ENCODE data around the gene KLHL29.

KLHL29 gene

DNA sequence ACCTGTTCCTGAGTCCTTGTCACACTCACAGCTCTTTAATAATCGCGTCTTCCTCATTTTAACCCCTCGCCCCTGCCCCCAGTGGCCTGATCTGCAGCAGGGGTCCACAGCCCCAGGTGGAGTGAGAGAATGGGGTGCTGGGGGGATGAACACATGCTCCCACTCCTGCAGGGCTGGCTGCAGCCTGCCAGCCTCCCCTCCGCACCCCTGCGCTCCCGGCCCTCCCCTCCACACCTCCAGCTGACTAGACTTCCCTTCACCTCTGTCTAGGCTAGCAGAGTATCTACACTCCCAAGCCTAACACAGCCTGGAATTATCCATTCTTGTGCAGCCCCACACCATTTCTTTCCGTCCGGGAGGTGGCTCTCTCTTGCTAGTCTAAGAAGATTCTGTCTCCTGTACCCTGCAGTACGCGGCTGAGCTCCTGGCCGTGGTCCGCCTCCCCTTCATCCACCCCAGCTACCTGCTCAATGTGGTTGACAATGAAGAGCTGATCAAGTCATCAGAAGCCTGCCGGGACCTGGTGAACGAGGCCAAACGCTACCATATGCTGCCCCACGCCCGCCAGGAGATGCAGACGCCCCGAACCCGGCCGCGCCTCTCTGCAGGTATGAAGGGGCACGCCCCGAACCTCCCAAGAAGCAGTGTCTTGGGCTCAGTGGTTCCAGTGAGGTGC is 310.4 kb downstream of the KLHL29 start:
- TF ChIP-seq YY1 (IDR thresholded peaks at IDR 0.05; ENCODE audit: low read depth) = no peak
- TF ChIP-seq NFIC (IDR thresholded peaks at IDR 0.05) = no peak
- TF ChIP-seq TCF12 (IDR thresholded peaks at IDR 0.05; ENCODE audit: low read depth) = no peak
- TF ChIP-seq MAX (IDR thresholded peaks at IDR 0.05) = no peak
- TF ChIP-seq TAF1 (IDR thresholded peaks at IDR 0.05; ENCODE audit: low read depth) = no peak
- no peak for TF ChIP-seq EP300 (IDR thresholded peaks at IDR 0.05; ENCODE audit: borderline replicate concordance)
- no peak for TF ChIP-seq CREB1 (IDR thresholded peaks at IDR 0.05; ENCODE audit: low read depth)
- no peak for TF ChIP-seq USF1 (IDR thresholded peaks at IDR 0.05)
- TF ChIP-seq, protein P1, sequence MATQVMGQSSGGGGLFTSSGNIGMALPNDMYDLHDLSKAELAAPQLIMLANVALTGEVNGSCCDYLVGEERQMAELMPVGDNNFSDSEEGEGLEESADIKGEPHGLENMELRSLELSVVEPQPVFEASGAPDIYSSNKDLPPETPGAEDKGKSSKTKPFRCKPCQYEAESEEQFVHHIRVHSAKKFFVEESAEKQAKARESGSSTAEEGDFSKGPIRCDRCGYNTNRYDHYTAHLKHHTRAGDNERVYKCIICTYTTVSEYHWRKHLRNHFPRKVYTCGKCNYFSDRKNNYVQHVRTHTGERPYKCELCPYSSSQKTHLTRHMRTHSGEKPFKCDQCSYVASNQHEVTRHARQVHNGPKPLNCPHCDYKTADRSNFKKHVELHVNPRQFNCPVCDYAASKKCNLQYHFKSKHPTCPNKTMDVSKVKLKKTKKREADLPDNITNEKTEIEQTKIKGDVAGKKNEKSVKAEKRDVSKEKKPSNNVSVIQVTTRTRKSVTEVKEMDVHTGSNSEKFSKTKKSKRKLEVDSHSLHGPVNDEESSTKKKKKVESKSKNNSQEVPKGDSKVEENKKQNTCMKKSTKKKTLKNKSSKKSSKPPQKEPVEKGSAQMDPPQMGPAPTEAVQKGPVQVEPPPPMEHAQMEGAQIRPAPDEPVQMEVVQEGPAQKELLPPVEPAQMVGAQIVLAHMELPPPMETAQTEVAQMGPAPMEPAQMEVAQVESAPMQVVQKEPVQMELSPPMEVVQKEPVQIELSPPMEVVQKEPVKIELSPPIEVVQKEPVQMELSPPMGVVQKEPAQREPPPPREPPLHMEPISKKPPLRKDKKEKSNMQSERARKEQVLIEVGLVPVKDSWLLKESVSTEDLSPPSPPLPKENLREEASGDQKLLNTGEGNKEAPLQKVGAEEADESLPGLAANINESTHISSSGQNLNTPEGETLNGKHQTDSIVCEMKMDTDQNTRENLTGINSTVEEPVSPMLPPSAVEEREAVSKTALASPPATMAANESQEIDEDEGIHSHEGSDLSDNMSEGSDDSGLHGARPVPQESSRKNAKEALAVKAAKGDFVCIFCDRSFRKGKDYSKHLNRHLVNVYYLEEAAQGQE (IDR thresholded peaks at IDR 0.05; ENCODE audit: low read depth) = no peak
- no peak for TF ChIP-seq EGR1 (IDR thresholded peaks at IDR 0.05)
- TF ChIP-seq RAD21 (IDR thresholded peaks at IDR 0.05; ENCODE audit: low read depth) = no peak
- no peak for TF ChIP-seq FOXM1 (IDR thresholded peaks at IDR 0.05; ENCODE audit: borderline replicate concordance, low read depth)
- no peak for TF ChIP-seq TEAD4 (IDR thresholded peaks at IDR 0.05)
- no peak for TF ChIP-seq CEBPB (IDR thresholded peaks at IDR 0.05)
- no peak for TF ChIP-seq ZBTB7A (IDR thresholded peaks at IDR 0.05; ENCODE audit: low read depth)

- TF ChIP-seq TAF1 (IDR thresholded peaks at IDR 0.05; ENCODE audit: low read depth) = no peak
- no peak for TF ChIP-seq CREB1 (IDR thresholded peaks at IDR 0.05; ENCODE audit: low read depth)
- TF ChIP-seq EGR1 (IDR thresholded peaks at IDR 0.05) = no peak
- TF ChIP-seq ZBTB7A (IDR thresholded peaks at IDR 0.05; ENCODE audit: low read depth) = no peak
- no peak for TF ChIP-seq EP300 (IDR thresholded peaks at IDR 0.05; ENCODE audit: borderline replicate concordance)
- TF ChIP-seq TEAD4 (IDR thresholded peaks at IDR 0.05) = no peak
- no peak for TF ChIP-seq USF1 (IDR thresholded peaks at IDR 0.05)
- TF ChIP-seq, protein P1 (IDR thresholded peaks at IDR 0.05; ENCODE audit: low read depth) = no peak
Observed at GRCh38 chr2:23695890-23696751, 311.1 kb downstream of the KLHL29 start.

DNA sequence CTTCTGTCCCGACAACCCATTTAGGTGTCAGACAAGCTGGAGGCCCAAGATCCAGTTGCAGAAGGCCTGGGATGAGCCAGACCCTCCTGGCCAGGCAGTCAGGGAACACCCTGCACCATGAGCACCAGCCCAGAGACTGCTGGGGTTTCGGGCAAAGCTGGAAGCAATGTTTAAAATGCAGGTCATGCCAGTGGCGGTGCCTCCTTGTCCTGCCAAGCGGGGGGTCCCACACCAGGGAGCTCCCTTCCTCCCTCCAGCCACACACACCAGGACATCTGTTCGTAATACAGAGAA is 311.7 kb downstream of the KLHL29 start:
- TF ChIP-seq USF1 (IDR thresholded peaks at IDR 0.05) (no peak), ZBTB7A (IDR thresholded peaks at IDR 0.05; ENCODE audit: low read depth) (no peak), EGR1 (IDR thresholded peaks at IDR 0.05) (no peak), CEBPB (IDR thresholded peaks at IDR 0.05) (no peak), RAD21 (IDR thresholded peaks at IDR 0.05; ENCODE audit: low read depth) (no peak), TAF1 (IDR thresholded peaks at IDR 0.05; ENCODE audit: low read depth) (no peak), TEAD4 (IDR thresholded peaks at IDR 0.05) (no peak), EP300 (IDR thresholded peaks at IDR 0.05; ENCODE audit: borderline replicate concordance) (no peak), MAX (IDR thresholded peaks at IDR 0.05) (no peak), FOXM1 (IDR thresholded peaks at IDR 0.05; ENCODE audit: borderline replicate concordance, low read depth) (no peak)
- TF ChIP-seq, protein P1 (IDR thresholded peaks at IDR 0.05; ENCODE audit: low read depth) = no peak

All from Ishikawa (cell line).